HG02981 (cell line): ENCODE measurements around the gene SYNE1.
"Not testable (repeated sequence)": the region's sequence is repeated elsewhere in the genome, so short reads cannot be mapped to it uniquely, and the experiment has no call there.

ENCODE experiments used
- ATAC-seq: cut with Tn5 transposase; IDR thresholded peaks from one replicate; pipeline ENCODE4 v1.9.1; 2021; ENCODE audit warnings: mild to moderate bottlenecking, moderate library complexity; ENCODE audit not compliant: unreplicated experiment

Gene SYNE1, protein sequence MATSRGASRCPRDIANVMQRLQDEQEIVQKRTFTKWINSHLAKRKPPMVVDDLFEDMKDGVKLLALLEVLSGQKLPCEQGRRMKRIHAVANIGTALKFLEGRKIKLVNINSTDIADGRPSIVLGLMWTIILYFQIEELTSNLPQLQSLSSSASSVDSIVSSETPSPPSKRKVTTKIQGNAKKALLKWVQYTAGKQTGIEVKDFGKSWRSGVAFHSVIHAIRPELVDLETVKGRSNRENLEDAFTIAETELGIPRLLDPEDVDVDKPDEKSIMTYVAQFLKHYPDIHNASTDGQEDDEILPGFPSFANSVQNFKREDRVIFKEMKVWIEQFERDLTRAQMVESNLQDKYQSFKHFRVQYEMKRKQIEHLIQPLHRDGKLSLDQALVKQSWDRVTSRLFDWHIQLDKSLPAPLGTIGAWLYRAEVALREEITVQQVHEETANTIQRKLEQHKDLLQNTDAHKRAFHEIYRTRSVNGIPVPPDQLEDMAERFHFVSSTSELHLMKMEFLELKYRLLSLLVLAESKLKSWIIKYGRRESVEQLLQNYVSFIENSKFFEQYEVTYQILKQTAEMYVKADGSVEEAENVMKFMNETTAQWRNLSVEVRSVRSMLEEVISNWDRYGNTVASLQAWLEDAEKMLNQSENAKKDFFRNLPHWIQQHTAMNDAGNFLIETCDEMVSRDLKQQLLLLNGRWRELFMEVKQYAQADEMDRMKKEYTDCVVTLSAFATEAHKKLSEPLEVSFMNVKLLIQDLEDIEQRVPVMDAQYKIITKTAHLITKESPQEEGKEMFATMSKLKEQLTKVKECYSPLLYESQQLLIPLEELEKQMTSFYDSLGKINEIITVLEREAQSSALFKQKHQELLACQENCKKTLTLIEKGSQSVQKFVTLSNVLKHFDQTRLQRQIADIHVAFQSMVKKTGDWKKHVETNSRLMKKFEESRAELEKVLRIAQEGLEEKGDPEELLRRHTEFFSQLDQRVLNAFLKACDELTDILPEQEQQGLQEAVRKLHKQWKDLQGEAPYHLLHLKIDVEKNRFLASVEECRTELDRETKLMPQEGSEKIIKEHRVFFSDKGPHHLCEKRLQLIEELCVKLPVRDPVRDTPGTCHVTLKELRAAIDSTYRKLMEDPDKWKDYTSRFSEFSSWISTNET (N-terminal part only)

DNA sequence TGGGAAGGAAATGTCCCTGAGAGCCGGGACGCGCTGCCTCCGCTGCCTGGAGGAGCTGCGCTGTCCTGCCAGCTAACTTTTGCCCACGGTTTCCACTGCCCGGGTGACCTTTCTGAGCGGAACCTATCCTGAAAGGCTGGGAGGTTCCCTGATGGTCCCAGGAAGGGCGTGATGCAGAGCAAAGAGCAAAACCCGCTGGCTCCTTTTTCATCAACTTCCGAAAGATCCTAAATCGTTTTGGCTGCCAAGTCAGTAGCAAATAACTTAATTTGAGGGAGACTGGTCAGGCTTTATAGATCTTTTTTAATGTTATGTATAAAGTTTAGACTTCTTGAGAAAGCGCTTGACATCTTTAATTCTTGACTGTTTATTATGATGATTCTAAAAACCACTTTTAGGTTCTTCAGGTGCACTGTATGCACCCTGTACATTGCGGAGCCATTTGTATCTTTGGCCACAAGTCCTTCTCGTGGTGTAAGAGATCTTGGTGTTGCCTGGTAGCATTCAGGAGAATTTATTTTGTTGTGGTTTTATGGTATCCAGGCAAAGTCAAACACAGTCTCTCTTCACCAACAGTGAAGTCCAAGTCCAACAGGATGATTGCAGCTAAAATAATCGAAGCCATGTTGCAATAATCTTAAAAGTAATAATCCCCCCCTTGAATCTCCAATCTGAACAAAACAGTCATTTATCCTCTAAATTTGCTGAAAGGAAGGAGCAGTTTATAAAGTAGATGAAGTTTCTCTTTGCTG is at the start of gene SYNE1:
Gene SYNE1, minus strand, starts transcription at position 67 of the 752 bp plus-strand sequence. CDS start 9,031 bp downstream, outside the sequence.
- ATAC-seq, result no peak

DNA sequence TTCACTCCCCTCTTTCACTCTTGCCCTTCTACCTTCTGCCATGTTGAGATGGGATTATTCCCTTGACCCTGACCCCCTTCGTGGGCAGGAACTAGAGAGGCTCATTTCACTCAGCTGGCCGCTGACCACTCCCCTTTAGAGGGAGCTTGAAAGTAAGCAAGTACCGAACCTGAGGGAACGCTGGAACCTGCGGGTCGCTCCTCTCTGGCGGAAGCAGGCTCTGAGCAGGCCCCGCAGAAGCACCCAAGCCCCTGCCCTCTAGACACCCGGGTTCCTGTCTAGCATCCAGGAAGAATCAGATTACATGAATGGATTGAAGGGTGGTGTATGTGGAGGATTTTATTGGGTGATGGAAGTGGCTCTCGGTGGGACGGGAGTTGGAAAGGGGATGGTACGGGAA is 48.7 kb upstream of the SYNE1 start:
- ATAC-seq, result no peak

DNA sequence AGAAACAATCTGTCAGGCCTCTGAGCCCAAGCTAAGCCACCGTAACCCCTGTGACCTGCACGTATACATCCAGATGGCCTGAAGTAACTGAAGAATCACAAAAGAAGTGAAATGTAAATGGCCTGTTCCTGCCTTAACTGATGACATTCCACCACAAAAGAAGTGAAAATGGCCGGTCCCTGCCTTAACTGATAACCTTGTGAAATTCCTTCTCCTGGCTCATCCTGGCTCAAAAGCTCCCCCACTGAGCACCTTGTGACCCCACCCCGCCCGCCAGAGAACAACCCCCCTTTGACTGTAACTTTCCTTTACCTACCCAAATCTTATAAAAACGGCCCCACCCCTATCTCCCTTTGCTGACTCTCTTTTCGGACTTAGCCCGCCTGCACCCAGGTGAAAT is 45.8 kb upstream of the SYNE1 start:
- not testable (repeated sequence) for ATAC-seq

DNA sequence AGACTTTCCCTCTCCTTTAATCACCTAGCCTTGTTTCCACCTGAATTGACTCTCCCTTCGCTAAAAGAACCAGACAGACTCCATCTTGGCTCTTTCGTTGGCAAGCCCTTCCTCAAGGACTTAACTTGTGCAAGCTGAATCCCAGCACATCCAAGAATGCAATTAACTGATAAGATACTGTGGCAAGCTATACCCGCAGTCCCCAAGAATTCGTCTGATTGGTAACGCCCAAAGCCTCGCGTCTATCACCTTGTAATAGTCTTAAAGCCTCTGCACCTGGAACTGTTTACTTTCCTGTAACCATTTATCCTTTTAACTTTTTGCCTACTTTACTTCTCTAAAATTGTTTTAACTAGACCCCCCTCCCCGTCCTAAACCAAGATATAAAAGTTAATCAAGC is 45.0 kb upstream of the SYNE1 start:
- no peak for ATAC-seq

DNA sequence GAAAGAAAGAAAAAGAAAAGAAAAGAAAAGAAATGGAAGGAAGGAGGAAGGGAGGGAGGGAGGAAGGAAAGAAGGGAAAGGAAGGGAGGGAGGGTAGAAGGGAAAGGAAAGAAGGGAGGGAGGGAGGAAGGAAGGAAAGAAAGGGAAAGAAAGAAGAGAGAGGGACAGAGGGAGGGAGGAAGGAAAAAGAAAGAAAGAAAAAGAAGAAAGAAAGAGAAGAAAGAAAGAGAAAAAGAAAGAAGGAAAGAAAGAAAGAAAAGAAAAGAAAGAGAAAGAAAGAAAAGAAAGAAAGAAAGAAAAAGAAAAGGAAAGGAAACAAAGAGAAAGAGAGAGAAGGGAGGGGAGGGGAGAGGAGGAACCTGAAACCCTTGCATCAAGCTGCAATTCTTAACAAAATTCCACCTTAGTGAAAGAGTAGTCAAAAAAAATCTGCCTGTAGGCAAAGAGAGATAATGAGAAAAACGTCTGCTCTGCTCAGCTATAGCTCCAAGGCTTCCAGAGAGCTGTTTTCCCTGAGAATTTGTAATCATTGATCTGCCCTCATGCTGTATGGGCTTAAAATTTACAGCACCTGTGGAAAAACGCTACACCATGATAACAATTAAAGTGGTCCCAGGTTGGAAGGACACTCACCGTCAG is 43.8 kb upstream of the SYNE1 start:
- no peak for ATAC-seq

DNA sequence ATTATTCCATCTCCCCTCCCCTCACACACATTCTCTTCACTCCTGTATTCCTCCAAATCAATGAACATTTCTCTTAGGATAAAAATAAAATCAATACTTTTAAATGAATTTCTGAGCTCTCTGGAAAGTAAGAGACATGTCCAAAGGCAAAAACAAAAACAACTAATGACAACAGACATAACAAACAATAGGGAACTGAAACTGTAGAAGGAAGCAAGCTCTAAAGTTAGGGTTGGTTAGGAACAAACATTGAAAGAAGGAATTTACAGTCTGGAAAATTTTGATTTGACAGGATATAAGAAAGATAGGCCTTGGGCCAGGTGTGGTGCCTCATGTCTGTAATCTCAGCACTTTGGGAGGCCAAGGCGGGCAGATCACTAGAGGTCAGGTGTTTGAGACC is 43.0 kb upstream of the SYNE1 start:
- no peak for ATAC-seq

DNA sequence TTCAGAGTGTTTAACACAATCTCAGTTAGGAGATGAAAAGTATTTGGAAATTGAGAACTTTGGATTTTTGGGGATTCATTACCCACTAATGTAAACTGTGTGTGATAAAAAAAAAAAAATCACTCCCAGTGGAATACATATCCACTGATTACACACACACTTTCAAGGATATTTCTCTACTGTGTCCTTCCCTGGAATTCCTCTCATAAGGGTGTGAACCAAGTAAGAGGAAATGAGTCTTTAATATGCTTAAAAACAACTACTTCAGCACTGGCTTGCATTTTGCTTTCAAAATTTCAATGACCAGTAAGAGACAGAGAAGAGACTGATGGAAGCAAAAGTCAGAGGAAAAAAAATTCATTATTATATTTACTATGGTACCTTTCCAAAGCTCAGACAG is 36.1 kb upstream of the SYNE1 start:
- no peak for ATAC-seq

DNA sequence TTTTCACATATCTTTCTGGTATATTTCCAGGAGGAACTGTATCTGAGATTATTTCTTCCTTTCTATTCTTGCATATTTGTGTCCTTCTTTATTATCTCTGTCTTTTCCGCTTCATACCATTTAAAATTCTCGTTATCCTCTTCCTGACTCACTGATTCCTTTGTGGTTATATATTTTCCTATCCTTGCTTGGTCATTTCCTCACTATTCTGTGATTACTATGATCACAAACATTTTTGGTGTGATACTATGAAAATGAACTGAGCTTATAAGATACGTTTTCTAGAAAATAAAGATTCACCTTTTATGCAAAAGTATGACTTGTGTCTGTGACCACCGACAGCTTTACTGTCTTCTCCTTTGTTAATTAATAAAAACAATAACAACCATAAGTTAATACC is 34.0 kb upstream of the SYNE1 start:
- ATAC-seq, result no peak

DNA sequence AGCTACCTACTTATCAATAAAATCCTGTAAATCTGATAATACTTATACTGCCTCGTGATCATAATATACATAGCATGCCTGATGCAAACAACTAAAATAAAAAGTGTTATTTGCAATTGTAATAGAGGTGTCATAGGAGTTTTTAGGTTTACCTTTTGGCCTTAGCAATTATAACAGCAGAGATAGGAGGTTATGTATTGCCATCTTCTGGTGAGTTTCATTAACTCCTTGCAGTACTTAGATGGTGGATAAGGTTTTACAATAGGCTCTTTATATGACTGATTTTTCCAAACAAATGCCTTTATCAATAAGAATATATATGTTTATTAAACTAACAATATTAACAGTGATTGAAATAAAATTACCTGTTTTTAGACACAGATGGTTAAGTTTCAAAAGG is 32.7 kb upstream of the SYNE1 start:
- peak; percentile 61 for ATAC-seq

DNA sequence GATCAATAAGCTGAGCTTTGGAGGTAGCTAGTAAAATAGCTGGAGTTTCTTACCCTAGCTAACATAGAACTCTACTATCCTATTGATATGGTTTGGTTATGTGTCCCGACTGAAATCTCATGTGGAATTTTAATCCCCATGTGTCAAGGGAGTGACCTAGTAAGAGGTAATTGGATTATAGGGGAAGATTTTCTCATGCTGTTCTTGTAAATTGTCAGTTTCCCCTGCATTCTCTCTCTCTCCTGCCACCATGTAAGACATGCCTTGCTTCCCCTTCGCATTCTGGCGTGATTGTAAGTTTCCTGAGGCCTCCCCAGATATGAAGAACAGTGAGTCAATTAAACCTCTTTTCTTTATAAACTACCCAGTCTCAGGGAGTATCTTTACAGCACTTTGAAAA is 24.6 kb upstream of the SYNE1 start:
- ATAC-seq, result no peak

DNA sequence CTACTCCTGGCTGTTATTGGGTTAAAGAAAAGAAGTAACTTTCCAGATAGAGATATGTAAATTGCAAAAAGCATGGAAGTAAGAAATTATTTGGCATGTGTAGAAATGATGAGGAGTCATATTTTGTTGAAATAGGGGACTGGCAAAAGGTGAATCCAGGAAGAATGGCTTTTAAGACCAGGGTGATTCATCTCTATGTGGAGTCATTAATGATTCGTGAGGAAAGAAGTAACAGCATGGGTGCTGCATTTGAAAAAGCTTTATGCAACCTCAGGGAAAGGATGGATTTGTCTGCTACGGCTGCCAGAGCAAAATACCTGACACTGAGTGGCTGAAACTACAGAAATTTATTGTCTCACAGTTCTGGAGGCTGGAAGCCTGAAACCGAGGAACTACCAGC is 14.8 kb upstream of the SYNE1 start:
- no peak for ATAC-seq

DNA sequence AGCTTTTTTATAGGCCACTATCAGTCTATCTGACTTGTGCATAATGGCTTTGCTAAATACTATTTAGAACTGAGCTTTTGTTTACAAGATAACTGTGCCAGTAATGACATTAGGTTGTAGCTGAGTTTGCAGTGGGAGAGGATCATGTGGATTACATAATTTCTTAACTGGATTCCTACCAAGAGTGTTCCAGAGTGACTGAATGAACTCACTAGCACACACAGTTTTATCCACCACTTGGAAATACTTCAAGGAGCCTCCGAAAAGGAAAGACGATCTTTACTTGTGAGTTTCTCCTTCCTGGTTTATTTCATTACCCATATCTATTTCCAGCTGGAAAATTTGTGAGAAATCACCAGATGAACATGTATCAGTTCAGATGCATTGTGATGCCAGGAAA is 10.9 kb upstream of the SYNE1 start:
- no peak for ATAC-seq

DNA sequence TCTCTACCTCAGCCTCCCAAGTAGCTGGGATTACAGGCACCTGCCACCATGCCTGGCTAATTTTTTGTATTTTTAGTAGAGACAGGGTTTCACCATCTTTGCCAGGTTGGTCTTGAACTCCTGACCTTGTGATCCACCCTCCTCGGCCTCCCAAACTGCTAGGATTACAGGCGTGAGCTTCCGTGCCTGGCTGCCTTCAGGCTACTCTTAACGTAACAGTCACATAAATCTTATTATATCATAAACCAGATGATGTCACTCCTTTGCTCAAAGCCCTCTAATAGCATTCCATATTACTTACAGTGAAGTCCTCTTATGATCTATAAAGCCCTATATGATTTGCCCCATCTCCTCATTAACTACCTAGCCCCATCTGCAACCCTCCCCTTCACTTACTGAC is 9.6 kb upstream of the SYNE1 start:
- not testable (repeated sequence) for ATAC-seq

DNA sequence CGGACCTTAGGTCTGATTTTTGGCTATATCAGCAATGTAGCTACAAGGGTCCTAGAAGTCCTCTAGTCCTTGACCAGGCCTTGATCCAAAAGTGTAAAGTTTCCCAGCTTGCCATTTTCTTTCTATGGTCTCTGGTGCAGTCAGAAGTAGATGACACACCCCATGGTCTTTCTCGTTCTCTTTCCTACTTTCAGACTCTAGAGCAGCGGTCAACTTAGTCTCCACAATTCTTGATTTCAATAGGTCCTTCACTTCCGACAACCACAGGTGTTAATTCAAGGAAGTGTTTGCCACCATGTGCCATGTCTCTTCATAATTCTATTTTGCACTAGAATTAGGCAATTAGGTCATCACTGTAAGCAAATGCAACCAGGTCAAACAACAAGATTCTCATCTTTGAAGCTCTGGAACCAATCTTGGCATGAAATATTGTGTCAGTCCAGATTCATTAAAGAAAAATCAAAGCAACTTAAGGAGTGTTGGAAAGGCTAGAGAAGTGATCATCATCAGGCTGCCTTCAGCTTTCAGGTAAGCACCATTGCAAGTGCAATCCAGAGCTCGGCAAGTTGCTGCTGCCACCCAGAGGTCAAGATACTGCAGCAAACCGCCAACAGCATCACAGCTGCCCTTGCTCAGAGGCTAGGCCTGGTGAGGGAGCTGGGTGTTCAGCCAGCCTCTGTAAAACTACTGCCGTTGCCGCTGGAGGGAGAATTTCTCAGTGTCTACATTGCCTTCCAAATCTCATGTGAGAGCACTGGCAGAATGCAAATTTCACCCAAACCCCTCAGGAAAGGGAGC is 5.6 kb upstream of the SYNE1 start:
- ATAC-seq, result peak; percentile 87

DNA sequence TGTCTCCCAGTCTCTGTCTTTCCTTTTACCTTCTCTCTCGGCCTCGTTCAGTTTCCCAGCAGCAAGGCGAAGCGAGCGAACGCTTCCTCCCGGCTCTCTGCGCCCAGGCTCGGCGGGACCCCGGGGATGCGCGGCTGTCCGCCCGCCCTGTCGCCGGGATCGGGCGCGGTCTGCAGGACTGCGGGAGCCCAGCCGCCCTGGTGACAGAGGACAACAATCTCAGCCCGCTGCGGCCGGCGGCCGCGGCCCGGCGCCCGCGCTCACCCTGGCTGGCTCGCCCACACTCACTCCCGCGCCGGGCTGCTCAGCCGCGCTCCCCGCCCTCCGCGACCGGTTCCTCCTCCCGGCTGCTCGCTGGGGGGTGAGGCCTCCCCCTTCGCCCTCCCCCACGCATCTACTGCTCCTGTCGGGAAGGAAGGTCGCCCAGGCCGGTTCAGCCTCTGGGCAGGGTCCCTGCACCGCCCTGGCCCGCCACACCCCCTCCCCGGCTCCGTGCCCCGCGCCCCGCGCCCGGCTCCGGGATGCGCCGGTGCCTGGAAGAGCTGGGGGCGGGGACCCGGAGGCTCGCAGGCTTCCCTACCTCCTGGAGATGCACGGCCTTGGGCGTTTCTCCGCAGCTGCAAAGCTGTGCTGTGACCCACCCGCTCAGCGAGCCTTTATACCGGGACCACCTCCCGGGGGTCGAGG is 410 bp downstream of the SYNE1 start:
- no peak for ATAC-seq

DNA sequence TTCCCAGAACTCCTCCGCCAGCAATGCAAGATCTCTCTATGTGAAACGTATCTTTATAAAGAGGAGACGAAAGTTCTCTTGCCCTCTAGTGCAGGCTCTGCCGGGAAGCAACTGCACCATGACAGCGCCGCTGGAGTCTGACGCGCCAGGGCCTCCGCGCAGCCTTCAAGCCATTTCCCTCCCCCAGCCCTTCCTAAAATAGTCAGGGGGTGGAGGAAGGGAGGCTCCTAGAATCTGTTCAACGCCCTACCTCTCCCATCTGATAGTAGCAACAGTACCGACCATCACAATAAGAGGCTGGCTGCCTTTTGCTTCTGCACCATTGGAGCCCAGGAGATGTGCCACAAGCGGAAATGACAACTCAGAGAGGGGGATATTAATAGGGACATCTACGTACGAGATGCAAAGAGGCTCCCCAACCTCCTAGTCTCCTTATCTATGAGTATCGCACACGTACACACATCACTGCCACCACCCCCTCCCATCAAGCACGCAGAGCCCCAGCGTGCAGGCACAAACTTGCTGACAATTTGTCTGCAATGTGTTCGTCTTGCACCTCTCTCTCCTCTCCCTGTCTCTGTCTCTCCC is 1.0 kb downstream of the SYNE1 start:
- ATAC-seq, result no peak

DNA sequence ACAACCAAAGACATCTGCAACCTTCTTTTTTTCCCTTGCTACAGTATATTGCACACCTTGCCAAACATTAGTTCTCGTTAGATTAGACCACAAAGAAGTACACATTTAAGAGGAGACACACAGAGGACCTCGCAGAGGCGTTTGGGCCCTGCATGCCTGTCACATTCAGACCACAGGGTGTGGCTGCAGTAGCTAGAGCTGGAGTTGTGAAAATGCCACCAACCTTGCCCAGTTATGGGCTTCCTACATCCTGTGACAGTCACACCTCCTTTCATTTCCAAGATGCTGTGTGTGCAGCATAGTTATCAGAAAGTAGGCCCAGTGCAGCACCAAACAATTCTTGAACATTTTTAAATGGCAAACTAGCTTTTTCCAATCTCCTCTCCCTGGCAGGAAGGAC is 2.4 kb downstream of the SYNE1 start:
- ATAC-seq, result peak; percentile 37

DNA sequence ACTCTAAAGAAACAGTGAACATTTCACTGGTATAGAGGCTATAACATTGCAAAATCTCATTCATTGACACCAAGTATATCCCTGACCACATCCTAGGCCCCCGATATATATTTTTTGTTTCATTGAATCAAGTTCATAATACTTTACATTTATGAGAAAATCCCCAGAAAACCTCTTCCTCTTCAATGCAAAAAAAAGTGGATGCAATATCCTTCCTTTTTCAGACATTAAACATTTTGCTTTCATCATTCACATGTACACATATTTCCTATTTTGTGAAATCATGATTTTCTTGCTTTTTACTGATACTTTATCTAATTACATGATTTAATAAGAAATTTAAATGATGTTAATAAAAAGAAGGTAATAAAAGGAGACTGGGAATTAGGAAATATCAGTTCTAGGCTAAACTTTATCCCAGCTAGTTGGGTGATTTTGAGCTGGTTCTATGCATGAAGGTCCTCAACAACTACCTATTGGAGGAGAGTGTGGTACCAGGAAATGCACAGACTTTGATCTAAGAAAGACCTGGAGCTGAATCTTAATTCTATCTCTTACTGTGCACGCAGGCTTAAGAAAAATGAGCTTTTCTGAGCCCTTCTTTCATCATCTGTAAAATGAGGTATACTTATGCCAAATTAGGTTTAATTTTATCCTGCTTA is 4.9 kb downstream of the SYNE1 start:
- no peak for ATAC-seq
